Peyer's patch (tissue), 4 donors: ENCODE measurements around the gene TRPM3. TPM values are rescaled to one million over a fixed set of nuclear protein-coding genes. Genes with fewer than 3 reads are reported as not detected.

Experiments used
- DNase-seq, 3 donors: peaks; one replicate each; pipeline ENCODE4 v3.0.0-alpha.2; 2017 to 2019
- H3K27ac ChIP-seq, 4 donors: fragments of 200-600 bp; sonication (generic); one replicate each; pipeline ENCODE4 v1.5.1; 2016 to 2019
- H3K27me3 ChIP-seq, 2 donors: fragments of 200-600 bp; sonication (generic); one replicate each; pipeline ENCODE4 v1.5.1; 2019
- H3K36me3 ChIP-seq, 3 donors: fragments of 200-600 bp; sonication (generic); one replicate each; pipeline ENCODE4 v1.5.1; 2016 to 2019
- H3K4me1 ChIP-seq, 4 donors: fragments of 200-600 bp; sonication (generic); one replicate each; pipeline ENCODE4 v1.5.1; 2016 to 2019
- H3K4me3 ChIP-seq, 4 donors: fragments of 200-600 bp; sonication (generic); 1 replicate in 3 of 4; 2 replicates in 1 of 4; pipeline ENCODE4 v1.5.1; 2016 to 2019; ENCODE audit warnings: mild to moderate bottlenecking in 1 of 4
- H3K9me3 ChIP-seq, 4 donors: fragments of 200-600 bp; sonication (generic); one replicate each; pipeline ENCODE4 v1.5.1; 2016 to 2019; ENCODE audit warnings: mild to moderate bottlenecking in 1 of 4
- POLR2A ChIP-seq, 2 donors: fragments of 450-650 bp; IDR thresholded peaks; one replicate each; pipeline ENCODE4 v1.5.1; 2017; ENCODE audit warnings: antibody characterized with exemption in 2 of 2, mild to moderate bottlenecking in 2 of 2, moderate library complexity in 2 of 2
- total RNA-seq, 4 donors: library from RNA; depleted of rRNA; stranded (reverse); fragments of >200 nt; gene quantifications; one replicate each; pipeline ENCODE4 v1.1.0, GENCODE V29; 2016
- TF ChIP-seq, protein P1 (sequence below), 6 experiments: fragments of 450-650 bp in 4 of 6; fragments of 200-600 bp in 2 of 6; sonication (generic) in 1 of 6; IDR thresholded peaks; one replicate each; pipeline ENCODE4 v1.5.1; 2017 to 2019; ENCODE audit warnings: antibody characterized with exemption in 6 of 6, mild to moderate bottlenecking in 3 of 6, moderate library complexity in 1 of 6

The TRPM3 gene
- total RNA-seq, 4 donors from 2014 or later = 0.28 to 0.80 TPM; not detected in 2

DNA sequence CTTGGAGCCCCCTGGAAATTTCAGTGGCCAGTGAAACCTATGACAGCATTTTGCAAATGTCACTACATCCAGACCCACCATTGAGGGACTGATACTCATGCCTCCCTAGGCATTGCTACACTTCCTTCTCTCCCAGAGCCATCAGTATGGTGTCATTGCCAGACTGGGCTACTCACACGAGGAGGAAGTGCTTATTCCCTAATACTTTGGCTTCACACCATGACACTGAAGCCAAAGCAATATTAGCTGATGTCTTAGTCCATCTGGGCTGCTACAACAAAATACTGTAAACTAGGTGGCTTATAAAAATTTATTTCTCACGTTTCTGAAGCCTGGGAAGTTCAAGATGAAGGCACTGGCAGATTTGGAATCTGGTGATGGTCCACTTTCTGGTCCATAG is 22.6 kb downstream of the TRPM3 start:
- no peaks in the 10 kb centered on the region for H3K9me3 ChIP-seq
- TF ChIP-seq, protein P1, sequence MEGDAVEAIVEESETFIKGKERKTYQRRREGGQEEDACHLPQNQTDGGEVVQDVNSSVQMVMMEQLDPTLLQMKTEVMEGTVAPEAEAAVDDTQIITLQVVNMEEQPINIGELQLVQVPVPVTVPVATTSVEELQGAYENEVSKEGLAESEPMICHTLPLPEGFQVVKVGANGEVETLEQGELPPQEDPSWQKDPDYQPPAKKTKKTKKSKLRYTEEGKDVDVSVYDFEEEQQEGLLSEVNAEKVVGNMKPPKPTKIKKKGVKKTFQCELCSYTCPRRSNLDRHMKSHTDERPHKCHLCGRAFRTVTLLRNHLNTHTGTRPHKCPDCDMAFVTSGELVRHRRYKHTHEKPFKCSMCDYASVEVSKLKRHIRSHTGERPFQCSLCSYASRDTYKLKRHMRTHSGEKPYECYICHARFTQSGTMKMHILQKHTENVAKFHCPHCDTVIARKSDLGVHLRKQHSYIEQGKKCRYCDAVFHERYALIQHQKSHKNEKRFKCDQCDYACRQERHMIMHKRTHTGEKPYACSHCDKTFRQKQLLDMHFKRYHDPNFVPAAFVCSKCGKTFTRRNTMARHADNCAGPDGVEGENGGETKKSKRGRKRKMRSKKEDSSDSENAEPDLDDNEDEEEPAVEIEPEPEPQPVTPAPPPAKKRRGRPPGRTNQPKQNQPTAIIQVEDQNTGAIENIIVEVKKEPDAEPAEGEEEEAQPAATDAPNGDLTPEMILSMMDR (IDR thresholded peaks at IDR 0.05) = no peak
- no peak for TF ChIP-seq POLR2A (IDR thresholded peaks at IDR 0.05)
- no peak overlapping the region for H3K27ac ChIP-seq
- no peak for DNase-seq
- H3K4me1 ChIP-seq = no peaks in the 10 kb centered on the region
- no peaks in the 10 kb centered on the region for H3K27me3 ChIP-seq
- no peak overlapping the region for H3K4me3 ChIP-seq
- H3K36me3 ChIP-seq = no peaks in the 10 kb centered on the region

DNA sequence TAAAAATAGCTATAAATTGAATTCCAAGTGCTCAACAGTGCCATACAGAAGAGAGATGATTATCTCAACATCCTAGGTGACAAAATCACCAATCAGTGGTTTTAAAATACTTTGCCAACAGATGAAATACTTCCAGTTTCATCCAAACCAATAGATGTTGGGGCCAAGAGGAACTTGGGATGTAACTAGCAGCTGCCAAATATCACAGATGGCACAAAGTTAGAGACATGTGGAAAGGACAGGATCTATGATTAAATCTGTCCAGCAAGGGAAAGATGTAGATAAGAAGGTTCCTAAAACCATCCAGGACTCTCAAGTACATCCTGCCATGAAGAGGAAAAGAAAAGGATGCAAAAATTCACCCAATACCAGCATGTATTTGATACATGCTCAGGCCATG is 23.8 kb downstream of the TRPM3 start:
- TF ChIP-seq POLR2A (IDR thresholded peaks at IDR 0.05) = no peak
- TF ChIP-seq, protein P1 (IDR thresholded peaks at IDR 0.05) = no peak

GRCh38 chr9:71096421-71097108 is 24.9 kb downstream of the TRPM3 start:
- Histone ChIP-seq H3K36me3 (no peaks in the 10 kb centered on the region), H3K4me1 (no peaks in the 10 kb centered on the region), H3K27ac (no peak overlapping the region), H3K9me3 (no peaks in the 10 kb centered on the region), H3K27me3 (no peaks in the 10 kb centered on the region), H3K4me3 (no peak overlapping the region)
- no peak for DNase-seq
- TF ChIP-seq, protein P1 (IDR thresholded peaks at IDR 0.05) = peak in 2 of 6 experiments; percentile 32 to 35
- TF ChIP-seq POLR2A (IDR thresholded peaks at IDR 0.05) = no peak

More for the DNA sequence above, 23.8 kb downstream of the TRPM3 start:
- Histone ChIP-seq H3K27me3 (no peaks in the 10 kb centered on the region), H3K27ac (no peak overlapping the region), H3K4me3 (no peak overlapping the region), H3K9me3 (no peaks in the 10 kb centered on the region), H3K36me3 (no peaks in the 10 kb centered on the region), H3K4me1 (no peaks in the 10 kb centered on the region)
- DNase-seq = no peak

DNA sequence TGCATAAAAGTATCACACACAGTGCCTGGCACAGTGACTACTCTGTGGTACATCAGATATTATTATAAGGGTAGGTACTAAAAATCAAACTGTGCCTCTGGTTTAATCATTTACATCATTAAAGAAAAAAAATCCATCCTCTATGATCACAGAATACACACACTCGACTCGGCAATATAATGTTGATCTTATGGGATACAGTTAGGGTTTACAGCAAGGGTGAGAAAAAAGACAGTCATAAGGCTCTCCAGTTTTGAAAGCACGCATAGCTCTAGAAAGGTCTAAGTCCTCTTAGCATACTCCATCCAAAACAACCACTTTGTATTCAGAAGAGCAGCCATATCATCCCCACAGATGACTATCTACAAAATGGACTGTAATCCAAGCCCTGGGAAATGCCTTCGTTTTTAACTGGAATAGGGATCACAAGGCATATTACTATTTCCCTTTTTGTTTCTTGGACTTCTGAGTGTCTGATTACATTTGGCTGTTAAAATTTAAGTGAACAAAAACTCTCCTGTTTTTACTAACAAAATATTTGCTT is 26.6 kb downstream of the TRPM3 start:
- no peak for DNase-seq
- Histone ChIP-seq H3K36me3 (no peaks in the 10 kb centered on the region), H3K9me3 (no peaks in the 10 kb centered on the region), H3K27ac (no peak overlapping the region), H3K27me3 (no peaks in the 10 kb centered on the region), H3K4me3 (no peak overlapping the region), H3K4me1 (no peaks in the 10 kb centered on the region)
- TF ChIP-seq, protein P1 (IDR thresholded peaks at IDR 0.05) = no peak
- no peak for TF ChIP-seq POLR2A (IDR thresholded peaks at IDR 0.05)

- no peaks in the 10 kb centered on the region for H3K4me1 ChIP-seq
- no peak overlapping the region for H3K4me3 ChIP-seq
- DNase-seq = no peak
- no peaks in the 10 kb centered on the region for H3K36me3 ChIP-seq
- TF ChIP-seq, protein P1 (IDR thresholded peaks at IDR 0.05) = no peak
- no peak for TF ChIP-seq POLR2A (IDR thresholded peaks at IDR 0.05)
- H3K27me3 ChIP-seq = no peaks in the 10 kb centered on the region
- no peaks in the 10 kb centered on the region for H3K9me3 ChIP-seq
- H3K27ac ChIP-seq = peak overlapping the region in 1 of 4 donors; percentile 47
These were observed 30.5 kb downstream of the TRPM3 start for GRCh38 chr9:71090896-71091295.
